HepG2 (cell line): Measurements from ENCODE around the gene BCL2A1. TPM values are rescaled to one million over a fixed set of nuclear protein-coding genes. Genes with fewer than 3 reads are reported as not detected.

Experiments used
- ELK4 ChIP-seq: sonication (generic); formaldehyde crosslinking; IDR thresholded peaks from 2 replicates; pipeline ENCODE4 v1.9.0; 2021; ENCODE audit warnings: missing genetic modification reagents, borderline replicate concordance
- ETS1 ChIP-seq: sonication (generic); formaldehyde crosslinking; IDR thresholded peaks from 2 replicates; pipeline ENCODE4 v1.4.0; 2020; ENCODE audit warnings: missing genetic modification reagents
- HHEX ChIP-seq: IDR thresholded peaks from 2 replicates; pipeline ENCODE4 v1.6.1; 2016; ENCODE audit warnings: control low read depth
- HNRNPLL ChIP-seq: fragments of 200-400 bp; formaldehyde crosslinking; IDR thresholded peaks from 2 replicates; pipeline ENCODE4 v1.6.1; 2017; ENCODE audit warnings: mild to moderate bottlenecking, low read depth, low read length; ENCODE audit not compliant: poor library complexity, severe bottlenecking
- JUNB ChIP-seq: sonication (generic); formaldehyde crosslinking; IDR thresholded peaks from 2 replicates; pipeline ENCODE4 v1.8.0; 2022; ENCODE audit warnings: missing genetic modification reagents, mild to moderate bottlenecking, borderline replicate concordance
- MEIS1 ChIP-seq: sonication (generic); formaldehyde crosslinking; IDR thresholded peaks from 2 replicates; pipeline ENCODE4 v1.9.0; 2021; ENCODE audit warnings: mild to moderate bottlenecking, missing genetic modification reagents, moderate library complexity, borderline replicate concordance
- MLXIP ChIP-seq: sonication (generic); formaldehyde crosslinking; IDR thresholded peaks from 2 replicates; pipeline ENCODE4 v1.9.0; 2021; ENCODE audit warnings: missing genetic modification reagents, borderline replicate concordance
- NFKBIZ ChIP-seq: IDR thresholded peaks from 2 replicates; pipeline ENCODE4 v1.6.1; 2018; ENCODE audit warnings: missing genetic modification reagents, missing compliant biosample characterization
- PHF21A ChIP-seq: sonication (generic); formaldehyde crosslinking; IDR thresholded peaks from 2 replicates; pipeline ENCODE4 v1.5.0; 2020; ENCODE audit warnings: mild to moderate bottlenecking, missing genetic modification reagents
- RBM39 ChIP-seq: fragments of 200-400 bp; formaldehyde crosslinking; IDR thresholded peaks from one replicate; pipeline ENCODE4 v1.6.1; 2018; ENCODE audit warnings: antibody characterized with exemption, mild to moderate bottlenecking, low read depth, low read length; ENCODE audit not compliant: poor library complexity, severe bottlenecking
- REXO4 ChIP-seq: sonication (generic); formaldehyde crosslinking; IDR thresholded peaks from 2 replicates; pipeline ENCODE4 v1.8.0; 2022; ENCODE audit warnings: missing genetic modification reagents, mild to moderate bottlenecking, borderline replicate concordance
- TFDP2 ChIP-seq: sonication (generic); formaldehyde crosslinking; IDR thresholded peaks from 2 replicates; pipeline ENCODE4 v1.4.0; 2020; ENCODE audit warnings: missing genetic modification reagents
- U2AF2 ChIP-seq: fragments of 200-400 bp; formaldehyde crosslinking; IDR thresholded peaks from 2 replicates; pipeline ENCODE4 v1.6.1; 2017; ENCODE audit warnings: low read depth, mild to moderate bottlenecking, low read length
- ZBTB7A ChIP-seq: sonication (generic); formaldehyde crosslinking; IDR thresholded peaks from 2 replicates; pipeline ENCODE4 v1.8.0; 2022; ENCODE audit warnings: mild to moderate bottlenecking, missing genetic modification reagents
- ZNF20 ChIP-seq: sonication (generic); formaldehyde crosslinking; IDR thresholded peaks from 2 replicates; pipeline ENCODE4 v1.4.0; 2020; ENCODE audit warnings: mild to moderate bottlenecking, moderate library complexity, missing genetic modification reagents
- ZNF563 ChIP-seq: sonication (generic); formaldehyde crosslinking; IDR thresholded peaks from 2 replicates; pipeline ENCODE4 v1.8.0; 2022; ENCODE audit warnings: mild to moderate bottlenecking, moderate library complexity, missing genetic modification reagents
- ZNF770 ChIP-seq: sonication (generic); formaldehyde crosslinking; IDR thresholded peaks from 2 replicates; pipeline ENCODE4 v1.5.0; 2020; ENCODE audit warnings: mild to moderate bottlenecking, missing genetic modification reagents
- ZSCAN5A ChIP-seq: sonication (generic); formaldehyde crosslinking; IDR thresholded peaks from 2 replicates; pipeline ENCODE4 v1.8.0; 2022; ENCODE audit warnings: mild to moderate bottlenecking, missing genetic modification reagents, borderline replicate concordance
- polyA plus RNA-seq, 8 experiments: library from polyadenylated mRNA; depleted of rRNA in 3 of 8; stranded (reverse) in 7 of 8; unstranded in 1 of 8; fragments of >200 nt; fragmentation: Illumina TruSeq in 4 of 8; extraction: Trizol in 4 of 8; gene quantifications; 2 replicates each; pipeline versions ENCODE4 v1.2.1 to v1.2.3, GENCODE V29; 2011 to 2016; ENCODE audit warnings: low read depth in 4 of 8, missing spikeins in 1 of 8, mixed read lengths in 1 of 8; ENCODE audit not compliant: insufficient read depth in 1 of 8
- total RNA-seq, 5 experiments: library from RNA; depleted of rRNA; stranded (reverse); fragments of >200 nt; fragmentation: Illumina TruSeq; extraction: Trizol; gene quantifications; 2 replicates each; pipeline ENCODE4 v1.2.3, GENCODE V29; 2016; ENCODE audit warnings: low read depth in 1 of 5

BCL2A1 gene
- total and polyA plus RNA-seq, 2 of the 13 experiments (the other 11 are each of a cell fraction or from before 2014, with no cell fraction given) = 0.08 to 0.31 TPM

GRCh38 chr15:79978655-79979514, 7.9 kb upstream of the BCL2A1 start (continued):
- TF ChIP-seq ELK4 (CRISPR knock-in tag) = no peak
- TF ChIP-seq REXO4 (CRISPR knock-in tag) = no peak
- TF ChIP-seq TFDP2 (CRISPR knock-in tag) = no peak
- TF ChIP-seq HNRNPLL = no peak
- no peak for TF ChIP-seq ETS1 (CRISPR knock-in tag)
- TF ChIP-seq ZNF563 = no peak
- no peak for TF ChIP-seq ZBTB7A (CRISPR knock-in tag)
- TF ChIP-seq ZNF770 (CRISPR knock-in tag) = no peak
- peak; percentile 67; the same call in 1 of the 2 replicates for TF ChIP-seq ZSCAN5A
- TF ChIP-seq ZNF20 = no peak
- no peak for TF ChIP-seq JUNB
- no peak for TF ChIP-seq RBM39
- no peak for TF ChIP-seq NFKBIZ
- no peak for TF ChIP-seq HHEX
- TF ChIP-seq MEIS1 (CRISPR knock-in tag) = no peak
- TF ChIP-seq U2AF2 = no peak
- peak; percentile 87 for TF ChIP-seq PHF21A (CRISPR knock-in tag)
- no peak for TF ChIP-seq MLXIP (CRISPR knock-in tag)
